HG03558 (cell line): ENCODE measurements around the gene OR52H1.

Experiments used
- ATAC-seq: cut with Tn5 transposase; IDR thresholded peaks from one replicate; pipeline ENCODE4 v1.9.1; 2021; ENCODE audit warnings: moderate number of reproducible peaks; ENCODE audit not compliant: unreplicated experiment; ENCODE audit errors: extremely low read depth

OR52H1 gene

DNA sequence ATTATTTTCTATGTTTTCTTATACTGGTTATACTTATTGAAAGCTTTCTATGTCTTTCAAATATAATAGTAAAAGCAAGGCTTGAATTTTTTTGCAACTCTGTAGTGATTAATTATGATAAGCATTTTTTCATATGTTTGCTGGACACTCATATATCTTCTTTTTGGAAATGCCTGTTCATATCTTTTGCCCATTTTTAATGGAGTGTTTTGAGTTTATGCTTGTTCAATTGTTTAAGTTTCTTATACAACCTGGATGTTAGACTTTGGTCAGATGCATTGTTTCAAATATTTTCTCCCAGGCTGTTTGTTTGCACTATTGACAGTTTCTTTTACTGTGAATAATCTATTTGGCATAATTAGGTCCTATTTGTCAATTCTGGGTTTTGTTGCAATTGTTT is 11.9 kb downstream of the OR52H1 start:
- ATAC-seq = no peak

DNA sequence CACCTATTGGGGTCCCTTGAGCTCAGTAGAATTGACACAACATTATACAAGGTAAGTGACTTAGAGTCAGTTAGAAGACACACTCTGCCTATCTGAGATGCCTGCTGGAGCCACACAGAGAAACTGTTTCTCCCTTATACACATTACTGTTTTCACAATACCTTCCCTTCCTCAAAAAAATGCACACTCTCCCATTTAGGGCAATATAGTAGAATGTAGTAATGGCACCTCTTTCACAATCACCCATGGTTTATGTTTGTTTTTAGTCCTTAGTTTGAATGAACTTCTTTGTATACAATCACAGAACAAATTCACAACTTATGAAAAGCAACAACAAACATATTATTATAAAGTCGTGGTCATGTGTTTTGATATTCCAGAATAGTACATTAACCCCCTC is 14.3 kb downstream of the OR52H1 start:
- ATAC-seq = no peak

DNA sequence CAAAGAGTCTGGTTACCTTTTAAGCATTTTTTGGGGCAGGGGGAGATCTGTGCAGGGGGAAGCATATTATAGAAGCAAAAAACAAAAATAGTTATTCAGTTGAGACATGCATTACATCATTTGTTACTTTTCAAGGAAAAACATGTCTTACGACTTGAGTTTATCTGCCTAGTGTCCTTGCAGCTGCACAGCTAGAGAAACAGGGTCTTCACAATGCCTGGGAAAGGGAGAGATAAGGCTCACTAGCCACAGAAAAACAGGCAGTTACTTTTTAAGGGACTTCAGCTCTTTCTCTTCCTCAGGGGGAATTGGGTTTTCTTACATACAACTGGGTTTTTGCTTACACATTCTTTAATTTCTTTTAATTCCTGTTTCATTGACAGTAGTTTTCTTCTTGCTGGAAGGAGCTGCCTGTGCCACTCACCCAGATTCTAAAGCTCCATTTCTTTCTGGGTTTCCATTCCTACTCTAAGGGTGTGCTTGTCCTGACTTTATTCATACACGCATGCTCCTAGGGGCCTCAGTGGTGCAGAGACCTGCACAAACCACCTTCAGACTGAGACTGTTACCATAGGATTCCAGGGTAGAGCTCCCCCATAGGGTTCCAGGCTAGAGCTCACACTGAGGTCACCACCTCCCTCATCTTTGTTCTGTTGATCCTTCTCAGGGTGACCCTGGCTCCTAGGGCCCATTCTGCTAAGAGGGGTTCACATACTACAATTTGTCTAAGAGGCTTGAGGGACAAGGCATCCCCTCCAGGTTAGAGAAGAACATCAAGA is 17.1 kb downstream of the OR52H1 start:
- no peak for ATAC-seq

DNA sequence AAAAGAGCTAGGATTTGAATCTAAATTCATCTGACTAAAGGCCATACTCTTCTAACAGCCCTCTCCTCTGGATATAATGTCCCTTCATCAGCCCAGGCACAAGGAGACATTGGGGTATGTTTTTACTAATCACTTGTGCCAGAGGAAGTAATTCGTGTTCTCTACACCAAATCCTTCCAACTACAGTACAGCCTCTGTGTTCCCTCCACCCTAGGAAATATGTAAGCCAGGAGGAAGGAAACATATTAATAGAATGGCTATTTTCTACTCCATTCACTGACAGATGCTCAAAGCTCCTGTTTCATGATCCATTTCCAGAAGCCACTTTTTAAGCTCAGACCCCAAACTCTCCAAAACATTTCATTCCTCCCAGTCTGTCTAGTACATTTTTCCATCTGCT is 19.8 kb downstream of the OR52H1 start:
- no peak for ATAC-seq

DNA sequence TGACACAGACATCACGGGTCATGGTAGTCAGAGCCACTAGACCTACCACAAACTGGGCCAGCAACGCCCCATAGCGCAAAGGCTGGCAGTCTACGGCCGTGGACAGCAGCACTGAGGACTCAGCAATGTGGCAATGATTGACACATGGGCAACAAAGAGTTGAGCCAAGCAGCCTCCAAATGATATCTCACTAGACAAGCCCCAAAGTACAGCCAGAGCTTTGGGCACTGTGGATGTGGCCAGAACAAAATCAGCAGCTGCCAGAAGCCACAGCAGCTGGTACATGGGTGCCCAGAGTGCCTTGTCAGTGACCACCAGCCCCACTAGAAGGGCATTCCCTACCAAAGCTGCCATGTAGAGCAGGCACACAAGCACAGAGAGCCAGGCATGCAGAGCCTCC is 20.6 kb downstream of the OR52H1 start:
- no peak for ATAC-seq

DNA sequence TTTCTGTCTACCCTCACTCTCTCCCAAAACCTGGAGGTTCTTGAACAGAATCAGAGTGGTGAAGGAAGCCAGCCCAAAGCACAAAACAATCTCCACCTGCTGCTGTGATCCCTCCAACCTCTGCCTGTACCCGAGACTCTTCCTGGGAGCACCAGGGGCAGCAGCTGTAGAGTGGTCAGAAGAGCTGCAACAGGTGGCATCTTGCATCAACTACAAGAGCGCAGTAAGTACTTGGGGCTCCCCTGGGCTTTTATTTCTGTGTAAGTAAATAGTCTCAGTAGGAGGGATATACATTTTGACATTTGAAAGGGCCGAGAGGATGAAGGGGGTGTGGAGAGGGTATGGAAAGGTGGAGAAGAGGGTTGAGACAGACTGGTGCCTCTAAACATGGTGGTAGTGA is 23.6 kb downstream of the OR52H1 start:
- ATAC-seq = no peak

DNA sequence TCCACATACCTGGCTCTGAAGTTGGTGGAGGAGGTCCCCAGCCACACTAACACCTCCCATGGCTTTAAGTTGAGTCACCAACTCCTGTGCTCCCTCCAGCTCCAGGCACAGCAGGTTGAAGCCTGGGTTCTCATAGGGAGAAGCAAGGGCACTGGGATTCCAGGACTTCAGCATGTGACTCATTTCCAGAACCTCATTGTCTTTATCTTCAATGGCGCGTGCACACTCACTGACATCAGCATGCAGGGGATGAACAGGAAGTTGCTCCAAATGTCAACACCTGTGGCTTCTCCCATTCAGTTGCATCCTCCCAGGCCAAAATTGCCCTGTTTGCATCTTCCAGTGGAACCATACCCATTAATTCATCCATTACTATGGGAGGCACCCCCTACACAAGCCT is 26.0 kb downstream of the OR52H1 start:
- no peak for ATAC-seq

DNA sequence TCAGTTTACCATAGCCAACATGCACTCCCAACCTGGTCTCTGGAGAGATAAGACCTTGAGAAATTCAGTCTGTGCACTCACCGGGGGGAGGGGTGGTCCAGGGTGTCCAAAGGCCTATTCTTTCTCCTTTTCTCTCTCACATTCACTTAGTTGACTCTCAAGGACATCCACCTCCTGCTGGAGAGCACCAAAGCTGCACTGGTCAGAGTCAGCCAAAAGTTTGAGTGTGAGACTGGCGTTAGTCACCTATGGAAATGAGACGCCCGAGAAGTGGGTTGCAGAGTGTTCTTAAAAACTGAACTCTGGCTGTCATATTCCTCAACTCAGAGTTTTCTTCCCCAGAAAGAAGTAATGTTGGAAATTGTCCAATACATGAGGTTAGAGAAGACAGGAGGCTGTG is 26.8 kb downstream of the OR52H1 start:
- ATAC-seq = no peak

DNA sequence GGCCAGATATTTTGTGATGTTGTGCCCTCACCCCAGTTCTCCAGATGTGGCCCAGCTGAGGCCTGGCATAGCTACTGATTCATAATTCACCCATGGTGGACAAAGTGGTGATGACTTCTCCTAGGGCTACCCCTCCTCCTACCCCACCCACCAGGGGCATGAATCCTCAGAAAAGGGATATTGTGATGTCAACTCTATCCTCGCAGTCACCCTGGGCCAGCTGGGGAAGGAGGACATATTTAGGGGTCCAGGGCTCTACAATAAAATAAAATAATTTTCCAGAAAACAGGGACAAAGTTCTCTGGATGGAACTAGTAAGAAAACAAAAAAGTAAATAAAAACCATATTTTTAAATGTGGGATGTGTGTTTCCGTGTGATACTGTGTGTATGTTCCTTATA is 31.7 kb downstream of the OR52H1 start, which contains the start of gene UBQLNL:
TSS of gene UBQLNL (minus strand) at position 101 of the 400 bp plus-strand sequence. CDS start 258 bp downstream, outside the sequence.
- ATAC-seq = no peak

DNA sequence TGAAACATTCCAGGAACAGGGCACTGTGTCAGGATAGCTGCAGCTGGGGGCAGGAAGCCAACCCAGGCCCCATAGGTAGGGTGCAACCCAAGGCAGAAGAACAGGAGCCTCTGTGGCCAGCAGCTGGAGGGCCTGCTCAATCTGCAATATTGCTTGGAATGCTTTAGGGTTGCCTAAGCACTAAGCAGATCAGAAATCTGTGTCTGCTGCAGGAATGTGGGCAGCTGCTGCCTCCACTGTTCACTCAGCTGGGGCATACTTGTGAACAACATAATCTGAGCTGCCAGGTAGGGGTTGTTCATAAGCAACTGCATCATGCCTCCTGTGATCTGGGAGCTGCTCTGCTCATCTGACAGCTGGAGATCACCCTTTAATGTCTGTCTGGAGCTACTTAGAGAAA is 33.5 kb downstream of the OR52H1 start:
- ATAC-seq = no peak

DNA sequence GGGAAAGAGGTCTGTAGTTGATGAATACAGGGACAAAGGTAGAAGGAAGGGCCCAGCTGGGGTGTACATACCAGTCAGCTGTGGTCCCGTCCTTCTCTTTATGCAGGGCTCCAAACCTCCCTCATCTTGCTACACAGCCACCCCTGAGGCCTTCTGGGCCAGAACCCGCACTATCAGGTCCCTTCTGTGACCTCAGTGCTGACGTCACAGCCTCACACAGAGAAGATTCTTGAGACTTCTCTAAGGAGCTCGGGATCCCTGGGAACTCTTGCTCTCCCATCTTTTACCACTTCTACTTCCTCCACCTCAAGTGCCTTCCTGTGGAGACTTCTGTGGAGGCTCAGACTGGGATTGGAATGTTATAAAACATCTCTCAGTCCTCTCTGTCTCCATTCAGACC is 38.5 kb downstream of the OR52H1 start, which contains the start of gene UBQLN3:
TSS of gene UBQLN3 (minus strand) at position 155 of the 400 bp plus-strand sequence. CDS start 399 bp downstream, outside the sequence.
- no peak for ATAC-seq

DNA sequence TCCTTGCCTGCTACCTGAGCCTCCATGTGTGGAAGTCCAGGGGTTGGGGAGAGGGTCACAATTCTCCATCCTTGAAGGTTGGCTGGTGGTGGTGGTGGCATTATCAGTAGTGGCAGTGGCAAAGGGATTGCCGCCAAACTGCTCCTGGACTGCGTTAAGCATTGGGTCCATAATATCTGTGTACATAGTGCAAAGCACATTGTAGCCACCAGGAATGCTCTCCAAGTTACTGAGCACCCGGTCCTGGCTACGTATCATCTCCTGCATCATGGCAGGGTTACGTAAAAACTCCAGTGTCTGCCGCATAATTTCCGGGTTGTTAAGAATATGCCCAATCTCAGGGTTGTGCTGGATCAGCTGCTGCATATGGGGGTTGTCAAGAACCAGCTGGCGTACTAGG is 39.7 kb downstream of the OR52H1 start:
- ATAC-seq = no peak

DNA sequence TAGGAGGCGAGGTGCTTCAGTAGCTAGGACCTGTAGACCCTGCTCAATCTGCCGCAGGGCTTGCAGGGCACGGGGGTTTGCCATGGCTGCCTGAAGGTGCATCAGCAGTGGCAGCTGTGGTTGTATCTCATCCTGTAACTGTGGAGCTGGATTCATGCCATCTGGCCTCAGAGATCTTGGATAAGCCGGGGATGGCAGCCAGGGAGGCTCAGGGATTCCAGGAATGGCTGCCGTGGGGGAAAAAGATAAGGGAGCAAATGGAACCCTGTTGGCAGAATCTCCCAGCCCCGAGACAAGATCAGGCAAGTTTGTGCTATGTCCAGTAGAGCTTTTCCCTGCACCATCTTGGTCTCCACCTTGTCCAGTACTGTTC is 40.4 kb downstream of the OR52H1 start:
- ATAC-seq = no peak

DNA sequence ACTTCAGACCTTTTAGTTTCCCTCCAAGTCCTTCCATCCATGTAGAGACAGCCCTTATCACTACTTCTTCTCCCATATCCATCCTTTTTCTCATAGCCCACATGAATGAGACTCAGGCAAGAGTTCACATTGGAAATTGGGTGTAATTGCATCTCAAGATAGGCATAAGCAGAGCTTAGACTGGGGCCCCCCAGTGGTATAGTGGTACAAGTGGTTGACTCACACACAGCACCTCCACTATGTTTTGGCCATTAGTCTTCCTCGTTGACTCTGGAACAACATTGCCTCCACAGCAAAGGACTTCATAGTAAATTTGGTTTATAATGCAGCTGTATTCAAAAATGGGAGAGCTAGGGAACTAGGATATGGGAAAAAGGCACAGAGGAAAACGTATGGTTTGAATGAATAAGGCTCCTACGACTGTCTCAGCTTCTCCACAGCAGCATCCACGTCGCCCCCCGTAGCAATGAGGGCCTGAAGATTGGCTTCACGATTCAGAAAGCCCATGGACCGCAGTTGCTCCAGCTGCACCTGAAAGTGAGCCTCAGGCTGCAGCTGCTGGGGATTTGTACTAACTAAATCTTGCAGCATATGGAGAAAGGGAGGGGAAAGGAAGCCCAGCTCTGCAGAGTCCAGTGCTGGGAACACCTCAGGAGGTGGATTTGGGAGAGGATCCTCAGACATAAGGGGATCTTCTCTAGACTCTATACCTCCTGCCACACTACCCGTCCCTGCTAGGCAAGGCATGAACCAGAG is 41.0 kb downstream of the OR52H1 start:
- no peak for ATAC-seq

DNA sequence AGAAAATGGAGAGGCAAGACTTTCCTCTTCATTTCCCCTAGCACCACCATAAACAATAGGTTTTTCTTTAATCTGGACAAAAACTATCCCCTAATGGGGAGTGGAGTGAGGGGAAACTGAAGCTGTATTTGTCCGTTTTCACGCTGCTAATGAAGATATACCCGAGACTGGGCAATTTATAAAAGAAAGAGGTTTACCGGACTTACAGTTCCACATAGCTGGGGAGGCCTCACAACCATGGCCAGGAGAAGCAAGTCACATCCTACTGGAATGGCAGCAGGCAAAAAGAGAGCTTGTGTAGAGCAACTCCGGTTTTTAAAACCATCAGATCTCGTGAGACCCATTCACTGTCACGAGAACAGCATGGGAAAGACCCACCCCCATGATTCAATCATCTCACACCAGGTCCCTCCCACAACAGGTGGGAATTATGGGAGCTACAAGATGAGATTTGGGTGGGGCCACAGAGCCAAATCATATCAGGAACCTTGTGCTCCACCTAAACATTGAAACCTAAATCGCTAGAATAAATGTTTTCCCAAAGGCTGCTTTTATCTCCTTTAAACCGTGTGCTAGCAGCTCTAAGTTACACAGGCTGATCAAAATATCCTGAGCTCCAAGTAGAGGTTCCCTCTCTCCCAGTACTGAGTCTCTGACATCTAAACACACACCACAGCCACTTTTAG is 42.8 kb downstream of the OR52H1 start:
- no peak for ATAC-seq

DNA sequence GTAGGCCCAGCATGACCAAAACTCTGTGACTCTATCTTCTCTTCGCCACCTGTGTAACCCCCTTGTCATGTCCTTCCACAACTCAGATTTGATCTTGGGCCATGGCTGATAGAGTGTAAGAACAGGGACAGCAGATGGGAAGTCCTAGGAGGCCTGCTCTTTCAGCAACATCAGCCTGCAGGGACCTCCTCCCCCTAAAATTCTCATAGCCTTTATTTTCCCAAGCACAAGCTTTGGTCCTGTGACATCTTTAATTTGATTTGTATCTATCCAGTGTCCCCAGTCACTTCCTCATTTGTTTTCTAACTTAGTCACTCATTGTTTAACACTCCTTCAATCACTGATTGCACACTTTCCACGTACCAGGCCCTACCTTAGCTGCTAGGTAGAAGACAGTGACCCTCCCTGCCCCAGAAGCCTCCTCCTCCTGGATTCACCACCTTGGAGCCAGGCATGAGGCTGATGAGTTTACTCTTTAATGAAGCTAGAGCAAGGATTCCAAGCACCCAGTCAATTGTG is 43.9 kb downstream of the OR52H1 start:
- no peak for ATAC-seq

DNA sequence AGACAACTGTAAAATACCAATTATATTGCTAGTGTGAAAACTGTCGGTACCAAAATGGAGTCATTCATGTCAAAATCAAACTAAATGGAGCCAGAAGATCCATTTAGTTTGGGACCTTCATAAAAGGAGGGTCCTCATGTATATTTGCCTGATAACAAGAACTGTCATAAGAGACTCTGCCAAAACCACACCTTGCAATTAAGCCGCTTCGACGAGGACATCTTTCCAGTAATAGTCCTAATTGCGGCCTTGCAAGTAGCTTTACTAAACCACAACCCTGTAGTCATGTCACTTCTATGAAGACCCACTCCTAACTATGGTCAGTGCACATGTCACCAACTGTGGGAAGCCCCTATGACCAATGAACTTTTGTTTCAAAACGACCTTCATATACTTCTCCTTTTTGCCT is 47.9 kb downstream of the OR52H1 start:
- no peak for ATAC-seq

DNA sequence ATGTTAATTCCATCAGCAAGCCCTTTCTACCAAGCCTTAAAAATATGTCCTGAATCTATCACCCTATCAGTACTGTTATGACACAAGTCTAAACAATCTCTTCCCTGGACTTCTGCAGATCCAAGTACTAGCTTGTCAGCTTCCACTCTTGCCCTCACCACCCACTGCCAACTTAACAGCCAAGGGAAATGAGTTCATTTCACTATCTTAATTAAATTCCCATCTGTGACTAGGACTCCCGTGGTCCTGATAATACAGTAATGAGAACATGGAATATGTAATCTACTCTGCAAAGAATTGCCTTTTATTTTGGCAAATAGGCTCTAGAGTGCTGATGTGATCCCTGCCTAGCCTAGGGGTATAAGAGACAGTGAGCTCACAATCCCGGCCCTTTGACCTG is 48.7 kb downstream of the OR52H1 start:
- no peak for ATAC-seq
